OCI-LY3 (cell line): ENCODE results near the gene HSPA1B.

ENCODE experiments used
- CTCF ChIP-seq: fragments of 200-600, 300-600 bp; sonication (generic); IDR thresholded peaks from 2 replicates; pipeline ENCODE4 v1.5.1; 2014; ENCODE audit warnings: antibody characterized with exemption, low read length, low read depth
- EZH2phosphoT487 ChIP-seq: fragments of 200-600 bp; shearing (Covaris generic); IDR thresholded peaks from 2 replicates; pipeline ENCODE4 v1.6.1; 2018; ENCODE audit warnings: antibody characterized with exemption, mixed run types, low read depth

GRCh38 chr6:31778193-31778592 is 49.3 kb upstream of the HSPA1B start:
- TF ChIP-seq EZH2phosphoT487 (no peak), CTCF (no peak)
